HEK293 (cell line): ENCODE measurements around the gene MGLL.
A peak's percentile ranks its signal among the peaks of the same experiment; 100 is the strongest.

Source experiments
- CTCF ChIA-PET: fragments of 350-600 bp; formaldehyde crosslinking; extraction: SDS; loops from one replicate; lab custom pipeline; 2021; ENCODE audit warnings: antibody characterized with exemption; lab: Yijun Ruan, JAX
- POLR2A ChIA-PET: fragments of 300-600 bp; formaldehyde crosslinking; extraction: SDS; loops from one replicate; lab custom pipeline; 2020; ENCODE audit warnings: antibody characterized with exemption, inconsistent platforms; lab: Yijun Ruan, JAX
- H3K27ac ChIP-seq: fragments of 200-500 bp; sonication (Bioruptor generic); 2 replicates; pipeline ENCODE4 v1.5.1; 2014; ENCODE audit warnings: low read depth, low read length, control low read depth, inconsistent platforms; ENCODE audit errors: extremely low read depth
- H3K36me3 ChIP-seq, 2 experiments: fragments of 200-500 bp in 1 of 2; sonication (Bioruptor generic) in 1 of 2; 1 replicate in 1 of 2; 2 replicates in 1 of 2; pipeline ENCODE4 v1.5.1; 2014 to 2017; ENCODE audit warnings: inconsistent platforms in 2 of 2, low read length in 2 of 2; ENCODE audit not compliant: control insufficient read depth in 2 of 2, insufficient read depth in 1 of 2
- H3K4me1 ChIP-seq: fragments of 200-500 bp; sonication (Bioruptor generic); 2 replicates; pipeline ENCODE4 v1.5.1; 2014; ENCODE audit warnings: mild to moderate bottlenecking, low read length, inconsistent platforms; ENCODE audit not compliant: control insufficient read depth, insufficient read depth
- H3K4me3 ChIP-seq: 2 replicates; pipeline ENCODE4 v1.5.1; 2011; ENCODE audit warnings: low read depth, mild to moderate bottlenecking, control low read depth, low read length, moderate library complexity
- H3K9me3 ChIP-seq: fragments of 200-500 bp; sonication (Bioruptor generic); 2 replicates; pipeline ENCODE4 v1.5.1; 2014; ENCODE audit warnings: low read depth, low read length, inconsistent platforms; ENCODE audit not compliant: control insufficient read depth, insufficient read depth
- EGR2 ChIP-seq: fragments of 450-650 bp; formaldehyde crosslinking; IDR thresholded peaks from 2 replicates; pipeline ENCODE4 v1.5.1; 2016; ENCODE audit warnings: low read depth, missing biosample characterization, missing genetic modification characterization
- GLI4 ChIP-seq: fragments of 450-650 bp; formaldehyde crosslinking; IDR thresholded peaks from 2 replicates; pipeline ENCODE4 v1.5.1; 2016; ENCODE audit warnings: missing biosample characterization, missing genetic modification characterization
- GLIS1 ChIP-seq: fragments of 450-650 bp; formaldehyde crosslinking; IDR thresholded peaks from 2 replicates; pipeline ENCODE4 v1.5.1; 2016; ENCODE audit warnings: missing biosample characterization, missing genetic modification characterization
- KLF1 ChIP-seq: fragments of 450-650 bp; formaldehyde crosslinking; IDR thresholded peaks from 2 replicates; pipeline ENCODE4 v1.5.1; 2016; ENCODE audit warnings: missing biosample characterization, missing genetic modification characterization
- MEIS1 ChIP-seq: sonication (generic); formaldehyde crosslinking; IDR thresholded peaks from 2 replicates; pipeline ENCODE4 v1.8.1; 2022; ENCODE audit warnings: missing genetic modification reagents, mild to moderate bottlenecking, borderline replicate concordance
- REST ChIP-seq: fragments of 450-650 bp; formaldehyde crosslinking; IDR thresholded peaks from 2 replicates; pipeline ENCODE4 v1.5.1; 2016; ENCODE audit warnings: missing biosample characterization, missing genetic modification characterization
- SP7 ChIP-seq: fragments of 450-650 bp; formaldehyde crosslinking; IDR thresholded peaks from 2 replicates; pipeline ENCODE4 v1.5.1; 2016; ENCODE audit warnings: missing biosample characterization, missing genetic modification characterization
- ZBTB11 ChIP-seq: fragments of 450-650 bp; formaldehyde crosslinking; conservative IDR thresholded peaks from 2 replicates; pipeline ENCODE4 v1.5.1; 2016; ENCODE audit warnings: low read depth, missing biosample characterization, missing genetic modification characterization
- ZBTB20 ChIP-seq: fragments of 450-650 bp; formaldehyde crosslinking; IDR thresholded peaks from 2 replicates; pipeline ENCODE4 v1.5.1; 2016; ENCODE audit warnings: missing biosample characterization, missing genetic modification characterization
- ZBTB8A ChIP-seq: fragments of 450-650 bp; formaldehyde crosslinking; IDR thresholded peaks from 2 replicates; pipeline ENCODE4 v1.5.1; 2016; ENCODE audit warnings: missing biosample characterization, missing genetic modification characterization
- ZFHX2 ChIP-seq: fragments of 450-650 bp; formaldehyde crosslinking; conservative IDR thresholded peaks from 2 replicates; pipeline ENCODE4 v1.5.1; 2016; ENCODE audit warnings: missing biosample characterization, missing genetic modification characterization
- ZFP3 ChIP-seq: fragments of 450-650 bp; formaldehyde crosslinking; IDR thresholded peaks from 2 replicates; pipeline ENCODE4 v1.5.1; 2016; ENCODE audit warnings: low read depth, missing biosample characterization, missing genetic modification characterization
- ZIC2 ChIP-seq: fragments of 450-650 bp; formaldehyde crosslinking; IDR thresholded peaks from 2 replicates; pipeline ENCODE4 v1.5.1; 2016; ENCODE audit warnings: missing biosample characterization, missing genetic modification characterization
- ZNF112 ChIP-seq: fragments of 450-650 bp; formaldehyde crosslinking; IDR thresholded peaks from 2 replicates; pipeline ENCODE4 v1.5.0; 2017; ENCODE audit warnings: missing biosample characterization, missing genetic modification characterization
- ZNF146 ChIP-seq: fragments of 450-650 bp; formaldehyde crosslinking; IDR thresholded peaks from 2 replicates; pipeline ENCODE4 v1.5.1; 2016; ENCODE audit warnings: missing biosample characterization, missing genetic modification characterization
- ZNF16 ChIP-seq: fragments of 450-650 bp; formaldehyde crosslinking; IDR thresholded peaks from 2 replicates; pipeline ENCODE4 v1.5.1; 2016; ENCODE audit warnings: low read depth, missing biosample characterization, missing genetic modification characterization
- ZNF274 ChIP-seq, 2 experiments: fragments of 200-500 bp in 1 of 2; fragments of 450-650 bp in 1 of 2; sonication (Bioruptor generic) in 1 of 2; formaldehyde crosslinking in 1 of 2; IDR thresholded peaks; 2 replicates each; pipeline versions ENCODE4 v1.5.1 to v1.6.1; 2014 to 2016; ENCODE audit warnings: borderline replicate concordance in 1 of 2, inconsistent platforms in 1 of 2, low read length in 1 of 2, missing biosample characterization in 1 of 2, missing genetic modification characterization in 1 of 2
- ZNF335 ChIP-seq: fragments of 450-650 bp; formaldehyde crosslinking; conservative IDR thresholded peaks from 2 replicates; pipeline ENCODE4 v1.5.1; 2016; ENCODE audit warnings: missing biosample characterization, missing genetic modification characterization
- ZNF341 ChIP-seq: fragments of 450-650 bp; formaldehyde crosslinking; IDR thresholded peaks from 2 replicates; pipeline ENCODE4; 2016; ENCODE audit warnings: low read depth, missing biosample characterization, missing genetic modification characterization
- ZNF391 ChIP-seq: fragments of 450-650 bp; formaldehyde crosslinking; IDR thresholded peaks from 2 replicates; pipeline ENCODE4 v1.5.1; 2016; ENCODE audit warnings: low read depth, missing biosample characterization, missing genetic modification characterization, borderline replicate concordance
- ZNF433 ChIP-seq: fragments of 450-650 bp; formaldehyde crosslinking; IDR thresholded peaks from 2 replicates; pipeline ENCODE4 v1.5.1; 2016; ENCODE audit warnings: missing biosample characterization, missing genetic modification characterization, low read depth
- ZNF473 ChIP-seq: fragments of 450-650 bp; formaldehyde crosslinking; IDR thresholded peaks from 2 replicates; pipeline ENCODE4 v1.5.1; 2017; ENCODE audit warnings: missing biosample characterization, missing genetic modification characterization
- ZNF561 ChIP-seq: fragments of 450-650 bp; IDR thresholded peaks from 2 replicates; pipeline ENCODE4 v1.5.1; 2018; ENCODE audit warnings: missing biosample characterization, missing genetic modification characterization, borderline replicate concordance
- ZNF585B ChIP-seq: fragments of 450-650 bp; formaldehyde crosslinking; IDR thresholded peaks from 2 replicates; pipeline ENCODE4 v1.5.1; 2016; ENCODE audit warnings: missing biosample characterization, missing genetic modification characterization
- ZNF692 ChIP-seq: fragments of 450-650 bp; formaldehyde crosslinking; IDR thresholded peaks from 2 replicates; pipeline ENCODE4 v1.5.1; 2016; ENCODE audit warnings: missing biosample characterization, missing genetic modification characterization
- ZNF777 ChIP-seq: fragments of 450-650 bp; formaldehyde crosslinking; IDR thresholded peaks from 2 replicates; pipeline ENCODE4 v1.5.1; 2017; ENCODE audit warnings: missing biosample characterization, missing genetic modification characterization, borderline replicate concordance
- ZNF792 ChIP-seq: fragments of 450-650 bp; formaldehyde crosslinking; IDR thresholded peaks from 2 replicates; pipeline ENCODE4 v1.5.1; 2016; ENCODE audit warnings: missing biosample characterization, missing genetic modification characterization
- ZNF830 ChIP-seq: fragments of 450-650 bp; IDR thresholded peaks from 2 replicates; pipeline ENCODE4 v1.5.0; 2018; ENCODE audit warnings: missing biosample characterization, missing genetic modification characterization, low read depth, mild to moderate bottlenecking, moderate library complexity
- ZSCAN30 ChIP-seq: fragments of 450-650 bp; IDR thresholded peaks from 2 replicates; pipeline ENCODE4 v1.5.1; 2018; ENCODE audit warnings: missing biosample characterization, mild to moderate bottlenecking, missing genetic modification characterization, moderate library complexity

MGLL gene

GRCh38 chr3:127823426-127823857 lies 1.1 kb upstream of the MGLL start (continued):
- TF ChIP-seq ZNF777 (tag by site-specific recombination) (peak; percentile 60; the same call in 1 of the 2 replicates), MEIS1 (CRISPR knock-in tag) (no peak), ZNF341 (tag by site-specific recombination) (no peak), ZNF830 (no peak), ZNF561 (tag by site-specific recombination) (no peak), ZFP3 (tag by site-specific recombination) (no peak), ZNF433 (tag by site-specific recombination) (no peak), ZBTB8A (tag by site-specific recombination) (no peak), ZNF16 (tag by site-specific recombination) (no peak), ZIC2 (tag by site-specific recombination) (peak; percentile 8; the same call in 1 of the 2 replicates), ZNF335 (tag by site-specific recombination) (no peak), EGR2 (no peak), KLF1 (tag by site-specific recombination) (0 out of 2 replicates have a peak, but pooled peaks have one; percentile 8), GLI4 (no peak), ZNF112 (no peak), ZNF792 (no peak), ZNF146 (0 out of 2 replicates have a peak, but pooled peaks have one; percentile 6), ZNF585B (tag by site-specific recombination) (no peak), ZSCAN30 (tag by site-specific recombination) (no peak), ZFHX2 (tag by site-specific recombination) (peak; percentile 80), REST (no peak), GLIS1 (peak; percentile 18; the same call in 1 of the 2 replicates), SP7 (tag by site-specific recombination) (no peak)
- TF ChIP-seq, all 188 proteins: peak for 10

- peak overlapping the region; percentile 17; the same call in 1 of the 2 replicates for H3K27ac ChIP-seq
- CTCF ChIA-PET, result interaction anchor here (0.6 to 1.7 kb wide), 4 partner anchors 9 to 1316 kb away, joined by 3 to 6 read pairs (median 4); no protein-coding TSS in a partner anchor
- H3K4me1 ChIP-seq, result 0 out of 2 replicates have a peak, but pooled peaks cover 2% of the 10 kb centered on the region
- POLR2A ChIA-PET, result interaction anchor here (1.4 to 1.5 kb wide), 2 partner anchors 32 to 34 kb away, joined by 3 to 4 read pairs; no protein-coding TSS in a partner anchor
- no peaks in the 10 kb centered on the region for H3K36me3 ChIP-seq
- H3K9me3 ChIP-seq, result no peaks in the 10 kb centered on the region
- peak overlapping the region; percentile 61 for H3K4me3 ChIP-seq
- TF ChIP-seq ZBTB20 (tag by site-specific recombination), result peak; percentile 26; the same call in 1 of the 2 replicates
- peak; percentile 71 for TF ChIP-seq ZNF335 (tag by site-specific recombination)
- no peak for TF ChIP-seq ZNF391 (tag by site-specific recombination)
- TF ChIP-seq ZNF692 (tag by site-specific recombination), result 0 out of 2 replicates have a peak, but pooled peaks have one; percentile 21
- 0 out of 2 replicates have a peak, but pooled peaks have one; percentile 38 for TF ChIP-seq ZBTB11 (tag by site-specific recombination)
- no peak for TF ChIP-seq ZNF473 (tag by site-specific recombination)
- no peak for TF ChIP-seq ZNF830
- TF ChIP-seq ZNF274 (IDR thresholded peaks at IDR 0.05; ENCODE audit: low read length), result no peak
- no peak for TF ChIP-seq ZNF274 (tag by site-specific recombination; IDR thresholded peaks at IDR 0.05; ENCODE audit: borderline replicate concordance)
These were observed 539 bp upstream of the MGLL start for GRCh38 chr3:127822682-127823425.
